ENCODE results near the gene HTR2A. TPM values are rescaled to one million over a fixed set of nuclear protein-coding genes. Genes with fewer than 3 reads are reported as not detected.

HTR2A gene
- not detected in 2 replicates for polyA plus RNA-seq (2014; cell fraction: cytosol; rRNA removed)
- not detected in 2 replicates for polyA plus RNA-seq (2014; cell fraction: nucleus; rRNA removed)

DNA sequence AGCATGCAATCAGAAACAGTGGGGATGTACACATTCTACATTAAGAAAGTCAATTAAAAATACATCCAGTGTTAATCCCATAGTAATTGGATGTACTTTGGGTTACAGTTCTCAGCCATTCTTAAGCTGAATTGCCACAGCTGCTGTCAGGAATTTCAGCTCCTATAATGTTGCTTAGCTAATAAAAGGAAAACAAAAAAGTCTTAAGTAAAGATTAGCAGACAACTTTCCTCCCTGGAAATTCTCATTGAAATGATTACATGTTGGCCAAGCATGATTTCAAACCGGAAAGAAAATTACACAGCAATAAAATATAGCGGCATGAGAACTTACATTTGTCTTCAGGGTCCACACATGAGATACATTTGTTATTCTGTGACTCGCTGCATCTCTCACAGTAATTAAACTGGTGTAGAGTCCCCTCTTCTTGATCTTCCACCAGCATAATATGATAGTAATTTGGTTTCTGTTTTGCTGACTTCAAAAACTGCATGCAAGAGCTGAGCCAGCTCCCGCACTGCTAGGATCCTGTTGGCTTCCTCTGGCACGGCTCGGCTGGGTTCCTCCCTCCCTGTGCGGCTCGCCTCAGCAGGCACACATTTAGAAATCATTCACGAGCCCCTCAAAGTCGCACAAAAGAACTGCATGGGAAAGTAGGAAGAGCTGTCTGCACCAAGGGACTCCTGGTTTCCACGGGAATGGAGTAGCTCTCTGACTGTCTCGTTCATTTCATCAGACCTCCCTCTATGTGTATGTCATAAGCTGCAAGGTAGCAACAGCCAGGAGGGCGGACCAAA, at the start of gene HTR2A:
HTR2A (minus strand) TSS at position 713 of the 797 bp plus-strand sequence. CDS start 1,147 bp downstream, outside the sequence.
- DNase-seq (ENCODE audit: low spot score): no peak

DNA sequence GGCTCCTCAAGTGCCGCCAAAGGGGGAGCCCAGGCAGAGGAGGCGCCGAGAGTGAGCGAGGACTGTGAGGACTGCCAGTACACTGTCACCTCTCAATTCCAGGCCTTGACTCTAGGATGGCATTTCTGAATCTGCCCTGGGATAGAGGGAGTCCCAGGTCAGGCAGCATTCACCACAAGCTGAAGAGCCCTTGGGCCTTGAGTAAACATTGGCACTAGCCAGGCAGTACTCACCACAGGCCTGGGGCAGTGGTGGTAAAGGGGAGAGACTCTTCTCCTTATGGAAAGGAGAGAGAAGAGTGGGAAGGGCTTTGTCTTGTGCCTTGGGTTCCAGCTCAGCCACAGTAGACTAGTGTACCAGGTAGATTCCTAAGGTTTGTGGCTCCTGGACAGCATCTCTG, 39.7 kb upstream of the HTR2A start:
- no peak for DNase-seq (ENCODE audit: low spot score)

DNA sequence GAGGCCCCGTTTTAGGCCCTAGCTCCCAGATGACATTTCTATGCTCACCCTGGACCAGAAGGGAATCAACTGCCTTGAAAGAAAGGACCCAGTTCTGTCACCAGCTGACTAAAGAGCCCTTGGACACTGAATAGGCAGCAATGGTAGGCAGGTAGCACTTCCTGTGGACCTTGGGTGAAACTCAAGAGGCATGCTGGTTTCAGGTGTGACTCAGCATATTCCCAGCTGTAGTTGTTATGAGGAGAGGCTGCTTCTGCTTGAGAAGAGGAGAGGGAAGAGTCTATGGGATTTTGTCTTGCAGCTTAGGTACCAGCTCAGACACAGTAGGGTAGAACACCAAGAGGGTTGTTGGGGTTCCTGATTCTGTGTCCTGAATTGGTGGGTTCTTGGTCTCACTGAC, 37.9 kb upstream of the HTR2A start:
- DNase-seq (ENCODE audit: low spot score): no peak

DNA sequence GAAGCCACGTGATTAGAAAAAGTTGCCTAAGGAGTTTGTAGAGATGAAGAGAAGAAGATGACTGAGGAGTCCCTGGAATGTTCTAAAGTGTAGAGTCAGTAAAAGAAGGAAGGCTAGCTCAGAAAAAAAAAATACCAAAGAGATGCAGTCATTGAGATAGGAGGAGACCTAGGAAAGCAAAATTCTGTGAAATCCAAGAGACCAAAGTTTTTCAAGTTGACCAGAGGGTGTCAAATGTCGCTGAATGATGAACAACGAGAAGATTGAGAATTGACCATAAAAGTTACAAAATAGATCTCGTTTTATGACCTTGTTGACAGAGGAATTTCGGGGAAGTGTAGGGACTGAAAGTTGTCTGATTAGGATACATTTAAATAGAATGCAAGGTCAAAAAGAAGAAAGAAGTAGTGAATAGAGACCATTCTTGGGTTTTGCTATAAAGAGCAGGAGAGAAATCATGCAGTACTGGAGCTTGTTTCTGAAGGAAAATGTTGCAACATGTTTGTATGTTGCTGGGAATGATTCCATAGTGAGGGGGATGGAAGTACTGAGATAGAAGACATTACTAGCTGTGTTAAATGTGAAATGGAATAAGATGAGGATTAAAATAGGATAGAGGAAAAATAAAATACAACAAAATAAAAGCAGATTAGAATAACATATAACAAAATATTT, 30.2 kb upstream of the HTR2A start:
- DNase-seq (ENCODE audit: low spot score): no peak

DNA sequence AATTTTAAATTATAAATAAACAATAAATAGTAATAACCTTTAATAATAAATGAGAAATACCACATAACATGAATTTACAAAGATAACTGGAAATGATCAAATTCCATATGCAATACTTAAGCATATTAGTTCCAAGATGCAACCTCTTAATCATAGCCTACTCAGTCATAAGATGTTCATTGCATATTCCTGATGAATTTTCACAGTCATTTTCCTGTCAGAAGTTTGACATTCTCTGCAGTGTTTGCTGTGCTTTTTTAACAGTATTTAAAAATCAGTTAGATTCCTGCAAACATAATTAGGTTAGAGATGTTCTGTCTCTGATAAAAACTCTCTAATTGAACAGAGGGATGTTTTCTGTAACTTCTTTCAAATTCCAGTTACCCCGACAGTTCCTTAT, 28.6 kb upstream of the HTR2A start:
- no peak for DNase-seq (ENCODE audit: low spot score)

DNA sequence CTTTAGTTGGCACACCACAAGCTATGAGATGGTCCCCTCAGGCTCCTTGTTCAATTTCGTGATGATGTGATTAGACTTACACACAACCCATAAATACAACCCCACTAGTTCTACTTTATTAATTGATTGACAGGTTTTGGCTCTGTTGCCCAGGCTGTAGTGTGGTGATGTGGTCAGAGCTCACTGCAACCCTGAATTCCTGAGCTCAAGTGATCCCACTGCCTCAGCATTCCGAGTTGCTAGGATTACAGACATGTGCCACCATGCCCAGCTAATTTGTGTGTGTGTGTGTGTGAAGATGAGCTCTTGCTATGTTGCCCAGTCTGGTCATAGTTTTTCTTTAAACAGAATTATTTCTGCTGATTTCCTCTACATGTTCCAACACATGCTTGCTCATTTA, 17.5 kb upstream of the HTR2A start:
- DNase-seq (ENCODE audit: low spot score): no peak

DNA sequence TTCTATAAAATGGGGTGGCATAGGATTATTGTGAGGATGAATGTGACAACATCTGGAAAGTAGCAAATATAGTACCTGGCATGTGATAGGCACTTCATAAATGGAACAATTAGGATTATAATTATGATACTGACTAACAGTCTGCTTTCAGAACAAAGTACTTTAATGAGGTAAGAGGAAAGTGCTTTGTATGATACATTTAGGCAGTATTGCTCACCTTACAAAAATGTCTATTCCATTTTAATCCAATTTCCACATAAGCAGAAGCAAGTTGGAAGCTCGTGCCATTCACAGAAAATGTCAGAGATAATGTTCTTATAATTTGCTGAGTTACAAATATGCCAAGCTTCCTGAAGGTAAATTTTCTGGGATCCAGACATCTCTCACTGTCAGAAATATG, 16.9 kb upstream of the HTR2A start:
- no peak for DNase-seq (ENCODE audit: low spot score)

DNA sequence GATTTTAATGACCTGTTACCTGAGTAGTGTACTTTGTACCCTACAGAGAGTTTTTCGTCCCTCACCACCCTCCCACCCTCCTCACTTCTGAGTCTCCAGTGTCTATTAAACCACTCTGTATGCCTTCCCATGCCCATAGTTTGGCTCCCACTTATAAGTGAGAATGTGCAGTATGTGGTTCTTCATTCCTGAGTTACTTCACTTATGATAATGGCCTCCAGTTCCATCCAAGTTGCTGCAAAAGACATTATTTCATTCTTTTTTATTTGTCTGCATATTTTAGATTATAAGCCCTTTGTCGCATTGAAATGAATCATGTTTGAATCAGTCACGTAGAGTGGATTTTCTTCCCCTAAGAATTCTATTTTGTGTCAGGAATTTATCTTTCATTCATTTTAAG, 12.2 kb upstream of the HTR2A start:
- DNase-seq (ENCODE audit: low spot score): no peak

DNA sequence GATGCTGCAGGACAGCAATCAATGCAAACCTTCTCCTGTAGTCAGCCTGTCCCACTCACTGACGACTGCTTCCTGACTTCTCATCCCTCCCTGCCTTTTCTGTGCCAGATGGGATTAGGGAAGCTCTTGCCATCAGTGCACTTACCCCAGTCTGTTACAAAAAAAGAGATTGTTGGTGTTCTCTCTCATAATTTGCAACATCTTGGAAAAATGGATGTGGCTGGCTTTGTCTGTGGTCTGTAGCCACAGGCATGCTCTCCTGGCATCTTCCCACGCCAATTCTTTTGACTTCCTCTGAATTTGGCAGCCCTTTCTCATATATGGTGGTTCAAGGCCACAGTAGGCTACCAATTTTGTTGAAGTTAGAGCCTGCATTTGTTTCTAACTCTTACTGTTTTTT, 11.6 kb upstream of the HTR2A start:
- DNase-seq (ENCODE audit: low spot score): no peak

DNA sequence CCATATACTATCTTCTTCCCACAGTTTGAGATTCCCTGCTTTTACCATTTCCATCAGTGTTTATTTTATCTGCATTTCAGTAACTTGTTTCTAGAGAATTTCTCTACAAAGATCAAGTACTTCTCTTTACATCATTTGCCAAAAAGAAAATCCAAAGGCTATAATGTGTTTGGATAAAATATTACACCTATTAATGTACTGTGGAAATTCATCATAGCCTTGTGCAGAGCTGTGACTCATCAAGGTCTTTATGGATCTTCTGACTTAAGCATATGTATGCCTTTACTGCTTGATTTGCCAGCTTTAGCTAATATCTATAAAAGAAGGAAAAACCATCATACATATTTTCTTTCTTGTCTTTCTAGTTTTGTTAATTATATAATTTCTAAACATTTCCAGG, 9.6 kb upstream of the HTR2A start:
- DNase-seq (ENCODE audit: low spot score): no peak

DNA sequence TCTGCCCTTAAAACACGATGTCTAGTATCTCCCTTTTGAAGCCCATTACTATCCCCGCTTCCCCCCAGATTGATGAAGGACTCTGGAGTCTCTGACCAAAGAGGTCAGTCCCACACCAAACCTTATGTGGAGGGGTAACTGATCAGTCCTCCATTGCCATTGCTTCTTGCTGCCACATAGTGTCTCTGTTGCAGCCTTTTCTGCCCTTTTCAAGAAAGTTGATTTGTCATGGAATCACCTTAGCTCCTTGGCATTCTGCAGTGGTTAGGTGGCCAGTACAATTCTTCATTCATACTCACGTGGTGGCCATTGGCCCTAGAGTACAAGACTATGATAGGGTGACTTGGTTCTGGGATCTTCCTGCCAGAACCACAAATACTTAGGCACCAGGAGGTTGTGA, 8.4 kb upstream of the HTR2A start:
- no peak for DNase-seq (ENCODE audit: low spot score)

DNA sequence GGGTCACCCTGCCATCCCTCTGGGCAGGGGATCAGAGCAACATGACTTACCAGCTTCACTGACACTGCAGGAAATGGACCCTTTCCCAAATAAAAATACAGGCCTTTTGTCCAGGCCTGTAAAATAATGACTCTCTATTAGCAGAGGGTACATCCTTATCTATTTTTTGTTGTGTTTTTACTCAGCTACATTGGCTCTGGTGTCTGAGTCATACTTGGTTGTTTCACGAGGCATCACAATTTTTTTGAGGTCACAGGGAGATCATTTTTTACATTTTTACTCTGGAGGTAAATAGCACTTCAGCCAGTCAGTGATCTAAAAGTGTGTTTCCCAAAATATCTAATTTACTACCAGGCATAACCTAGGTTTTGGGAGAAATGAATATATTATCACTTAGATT, 6.9 kb upstream of the HTR2A start:
- DNase-seq (ENCODE audit: low spot score): no peak

DNA sequence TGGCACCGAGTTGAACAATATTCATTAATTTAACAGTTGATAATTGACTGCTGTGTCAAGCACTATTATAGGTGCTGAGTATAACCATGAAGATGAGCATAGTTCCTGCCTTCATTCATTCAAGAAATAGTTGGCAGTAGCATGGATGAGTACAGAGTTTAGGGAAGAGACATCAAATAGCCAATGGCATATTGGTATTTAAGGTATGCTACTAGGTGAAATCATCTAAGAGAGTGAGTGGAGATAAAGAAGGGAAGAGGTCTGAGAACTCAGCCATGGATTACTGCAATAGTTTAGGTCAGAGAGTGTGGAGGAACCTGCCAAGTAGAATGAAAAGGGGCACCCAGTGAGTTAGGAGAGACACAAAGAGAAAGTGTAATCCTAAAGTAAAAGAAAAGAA, 4.9 kb upstream of the HTR2A start:
- DNase-seq (ENCODE audit: low spot score): no peak

DNA sequence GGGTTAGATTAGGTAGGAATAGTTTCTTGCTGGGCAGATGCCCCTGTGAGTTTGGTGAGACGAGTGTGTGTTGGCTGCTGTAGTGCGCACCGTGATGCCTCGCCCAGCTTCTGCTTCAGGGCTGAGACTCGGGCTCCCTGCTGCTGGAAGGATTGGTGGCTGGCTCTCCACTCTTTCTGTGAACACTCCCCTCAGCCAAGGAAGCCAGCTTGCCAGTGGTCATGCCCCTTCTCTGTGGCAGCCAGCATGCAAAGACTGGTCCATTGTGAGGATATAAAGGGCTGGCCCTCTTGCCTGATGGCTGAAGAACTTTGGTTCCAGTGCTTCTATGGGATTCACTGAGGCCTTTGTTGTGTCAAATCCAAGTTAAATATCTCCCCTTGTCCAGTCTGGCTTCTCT, 2.9 kb upstream of the HTR2A start:
- no peak for DNase-seq (ENCODE audit: low spot score)

DNA sequence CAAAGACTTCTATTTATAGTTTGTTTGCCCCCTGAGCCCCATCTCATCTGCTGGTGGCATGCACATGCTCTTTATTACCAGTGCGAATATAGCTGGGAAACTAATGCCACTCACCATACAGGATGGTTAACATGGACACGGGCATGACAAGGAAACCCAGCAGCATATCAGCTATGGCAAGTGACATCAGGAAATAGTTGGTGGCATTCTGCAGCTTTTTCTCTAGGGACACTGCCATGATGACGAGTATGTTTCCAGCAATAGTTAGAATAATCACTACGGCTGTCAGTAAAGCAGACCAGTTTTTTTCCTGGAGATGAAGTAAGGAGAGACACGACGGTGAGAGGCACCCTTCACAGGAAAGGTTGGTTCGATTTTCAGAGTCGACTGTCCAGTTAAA, 1.5 kb downstream of the HTR2A start:
- DNase-seq (ENCODE audit: low spot score): no peak

DNA sequence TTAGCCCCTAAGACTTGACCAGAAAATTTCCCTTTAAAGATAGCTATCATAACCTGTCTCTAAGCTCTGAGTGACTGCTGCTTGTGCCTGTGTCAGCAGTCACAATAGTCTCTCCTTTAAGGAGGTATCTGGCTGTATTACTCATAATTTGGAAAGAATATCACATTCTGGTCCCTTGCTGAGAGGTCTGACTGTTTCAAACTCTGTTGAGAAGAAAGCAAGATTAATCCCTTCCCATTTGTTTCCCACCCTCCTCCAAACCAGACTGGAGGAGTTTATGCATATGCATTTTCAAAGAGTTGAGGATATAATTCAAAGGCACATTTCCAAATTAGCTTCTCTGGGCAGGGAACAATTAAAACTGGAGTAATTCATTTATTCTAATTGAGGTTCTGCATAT, 2.3 kb downstream of the HTR2A start:
- DNase-seq (ENCODE audit: low spot score): no peak

DNA sequence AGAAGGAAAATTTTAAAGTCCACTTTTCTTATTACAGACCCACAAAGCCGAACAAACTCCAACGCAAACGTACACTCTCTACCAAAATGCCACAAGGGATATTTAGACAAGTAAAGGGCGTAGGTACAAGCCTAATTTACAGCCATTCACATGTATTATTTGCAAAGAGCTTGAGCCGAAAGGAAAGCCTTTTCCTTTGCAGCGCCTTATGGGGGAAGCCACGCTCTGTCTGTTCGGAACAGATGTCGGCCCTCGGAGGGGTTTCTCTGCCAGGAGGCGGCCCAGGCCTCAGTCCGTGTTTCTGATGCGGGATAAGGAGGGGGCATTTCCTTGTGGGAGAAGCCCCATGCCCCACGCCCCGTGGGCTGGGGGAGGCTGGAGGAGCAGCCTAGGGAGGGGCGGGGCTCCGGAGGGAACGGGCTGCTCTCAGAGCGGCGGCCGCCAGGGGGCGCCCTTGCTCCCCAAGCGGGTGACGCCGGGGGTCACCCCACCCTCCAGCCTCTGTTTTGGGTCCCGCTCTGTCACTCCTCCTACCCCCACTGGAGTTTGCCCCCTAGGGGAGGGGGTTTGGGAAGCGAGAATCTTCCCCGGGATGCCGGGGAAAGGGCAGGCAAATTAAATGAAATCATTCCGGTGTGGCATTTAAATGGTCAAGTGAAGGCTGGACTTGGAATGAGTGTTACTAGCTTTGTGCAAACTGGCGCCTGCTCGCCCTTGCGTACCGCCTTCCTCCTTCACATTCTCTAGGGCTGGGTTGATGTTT, 2.9 kb downstream of the HTR2A start:
- peak; percentile 35 for DNase-seq (ENCODE audit: low spot score)

DNA sequence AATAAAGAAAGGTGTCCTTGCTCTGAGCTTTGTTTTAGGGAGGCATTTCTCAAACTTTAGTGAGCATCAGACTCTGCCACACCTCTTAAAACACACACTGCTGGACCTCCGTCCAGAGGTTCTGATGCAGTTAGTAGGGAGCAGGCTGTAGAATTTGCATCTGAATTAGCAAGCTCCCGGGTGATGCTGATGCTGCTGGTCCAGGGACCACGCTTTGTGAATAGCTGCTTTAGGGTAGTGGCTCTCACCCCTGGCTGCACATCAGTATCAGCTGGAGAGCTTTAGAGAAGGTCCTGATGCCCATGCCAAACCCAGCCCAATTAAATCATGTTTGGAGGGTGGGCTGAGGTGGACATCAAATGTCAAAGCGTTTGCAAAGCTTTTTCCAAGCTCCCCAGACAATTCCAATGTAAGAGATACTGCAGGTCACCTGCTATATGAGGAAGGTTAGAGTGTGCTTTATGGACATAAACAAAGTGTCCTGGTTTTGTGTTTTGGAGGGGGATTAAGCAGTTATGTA, 3.6 kb downstream of the HTR2A start:
- DNase-seq (ENCODE audit: low spot score): no peak

DNA sequence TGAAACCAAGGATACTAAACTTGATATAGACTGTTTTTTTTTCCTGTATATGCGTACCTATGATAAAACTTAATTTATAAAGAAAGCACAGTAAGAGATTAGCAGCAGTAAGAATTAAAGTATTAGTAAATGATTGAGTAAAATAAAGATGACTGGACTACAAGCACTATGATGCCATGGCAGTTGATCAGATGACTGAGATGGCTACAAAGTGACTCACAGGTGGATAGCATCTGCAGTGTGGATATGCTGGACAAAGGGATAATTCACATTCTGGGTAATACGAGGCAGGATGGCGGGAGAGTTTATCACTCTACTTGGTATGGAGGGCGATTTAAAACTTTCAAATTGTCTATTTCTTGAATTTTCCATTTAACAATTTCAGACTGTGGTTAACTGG, 11.8 kb downstream of the HTR2A start:
- DNase-seq (ENCODE audit: low spot score): no peak

DNA sequence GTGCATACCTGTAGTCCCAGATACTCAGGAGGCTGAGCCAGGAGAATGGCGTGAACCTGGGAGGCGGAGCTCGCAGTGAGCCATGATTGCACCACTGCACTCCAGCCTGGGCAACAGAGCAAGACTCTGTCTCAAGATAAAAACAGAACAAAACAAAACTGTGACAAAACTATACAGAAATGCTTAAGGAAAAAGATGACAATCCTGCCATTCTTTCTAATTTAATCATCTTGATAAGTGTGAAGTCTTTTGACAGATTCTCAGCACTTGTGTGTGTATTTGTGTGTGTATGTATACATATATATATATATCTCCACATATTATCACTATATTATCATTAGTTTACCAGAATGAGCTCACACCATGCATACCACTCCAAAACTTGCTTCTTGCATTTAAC, 12.3 kb downstream of the HTR2A start:
- no peak for DNase-seq (ENCODE audit: low spot score)

DNA sequence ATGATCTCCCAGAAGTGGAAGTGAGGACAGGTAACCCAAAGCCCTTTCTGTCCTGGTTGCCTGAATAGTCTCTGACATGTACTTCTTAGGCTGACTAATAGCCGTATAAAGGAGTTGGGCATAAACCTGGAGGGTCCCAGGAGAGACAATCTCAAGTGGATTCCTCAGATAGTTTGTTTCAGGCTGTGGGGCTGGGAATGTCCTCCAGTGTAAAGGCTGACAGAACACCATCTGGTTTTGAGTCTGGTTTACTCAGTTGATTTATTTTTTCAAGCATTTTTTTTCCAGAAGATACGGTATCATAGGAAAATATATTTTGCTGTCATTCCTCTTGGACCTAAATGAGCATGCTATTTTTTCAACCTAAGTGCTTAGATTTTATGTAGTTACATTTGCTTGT, 15.2 kb downstream of the HTR2A start:
- DNase-seq (ENCODE audit: low spot score): no peak

DNA sequence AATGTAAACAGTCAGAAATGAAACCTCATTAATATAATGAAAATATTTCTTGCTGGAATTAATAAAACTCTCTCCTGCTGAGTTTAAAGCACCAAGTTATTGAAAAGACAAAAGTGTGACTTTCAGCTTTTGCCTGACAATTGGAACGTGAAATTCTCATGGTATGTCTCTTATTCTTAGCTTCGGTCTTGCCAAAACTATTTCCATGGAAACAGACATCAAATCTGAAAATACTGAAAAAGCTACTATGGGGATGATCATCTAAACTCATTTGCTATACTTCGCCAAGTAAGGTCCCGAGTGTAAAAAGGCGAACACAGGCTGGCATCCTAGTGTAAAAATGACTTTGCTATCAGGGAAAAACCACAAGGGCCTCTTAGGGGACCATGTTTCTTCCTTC, 22.8 kb downstream of the HTR2A start:
- no peak for DNase-seq (ENCODE audit: low spot score)

Measured in SK-N-DZ (cell line).